NT2/D1 (cell line): Measurements from ENCODE around the gene MAGI3.
"Not testable (repeated sequence)": the region's sequence is repeated elsewhere in the genome, so short reads cannot be mapped to it uniquely, and the experiment has no call there.

Experiments used
- DNase-seq: peaks from one replicate; pipeline ENCODE4 v3.0.0-alpha.2; 2011; ENCODE audit warnings: low read depth, low spot score
- H3K27me3 ChIP-seq: 2 replicates; pipeline ENCODE4 v1.6.0; 2011; ENCODE audit warnings: mild to moderate bottlenecking; ENCODE audit not compliant: insufficient read length, insufficient read depth
- H3K36me3 ChIP-seq: 2 replicates; pipeline ENCODE4 v1.6.1; 2011; ENCODE audit warnings: mild to moderate bottlenecking, low read length, mixed read lengths; ENCODE audit not compliant: insufficient read depth, insufficient read length
- H3K4me1 ChIP-seq: 2 replicates; pipeline ENCODE4 v1.5.1; 2011; ENCODE audit not compliant: insufficient read depth, insufficient read length
- H3K4me3 ChIP-seq: 2 replicates; pipeline ENCODE4 v1.5.1; 2011; ENCODE audit warnings: low read depth; ENCODE audit not compliant: insufficient read length
- H3K9ac ChIP-seq: 2 replicates; pipeline ENCODE4 v1.6.0; 2011; ENCODE audit warnings: low read depth; ENCODE audit not compliant: insufficient read length
- H3K9me3 ChIP-seq: 2 replicates; pipeline ENCODE4 v1.5.1; 2011; ENCODE audit warnings: mild to moderate bottlenecking, low read length; ENCODE audit not compliant: insufficient read depth
- SUZ12 ChIP-seq: IDR thresholded peaks from 2 replicates; pipeline ENCODE4 v1.6.1; 2011; ENCODE audit not compliant: insufficient read length, insufficient read depth; ENCODE audit errors: extremely low read depth
- YY1 ChIP-seq: IDR thresholded peaks from 2 replicates; pipeline ENCODE4 v1.6.1; 2011; ENCODE audit not compliant: insufficient read length, insufficient read depth
- ZNF274 ChIP-seq: IDR thresholded peaks from 2 replicates; pipeline ENCODE4 v1.6.1; 2011; ENCODE audit warnings: mild to moderate bottlenecking, low read depth, low read length

Gene MAGI3

DNA sequence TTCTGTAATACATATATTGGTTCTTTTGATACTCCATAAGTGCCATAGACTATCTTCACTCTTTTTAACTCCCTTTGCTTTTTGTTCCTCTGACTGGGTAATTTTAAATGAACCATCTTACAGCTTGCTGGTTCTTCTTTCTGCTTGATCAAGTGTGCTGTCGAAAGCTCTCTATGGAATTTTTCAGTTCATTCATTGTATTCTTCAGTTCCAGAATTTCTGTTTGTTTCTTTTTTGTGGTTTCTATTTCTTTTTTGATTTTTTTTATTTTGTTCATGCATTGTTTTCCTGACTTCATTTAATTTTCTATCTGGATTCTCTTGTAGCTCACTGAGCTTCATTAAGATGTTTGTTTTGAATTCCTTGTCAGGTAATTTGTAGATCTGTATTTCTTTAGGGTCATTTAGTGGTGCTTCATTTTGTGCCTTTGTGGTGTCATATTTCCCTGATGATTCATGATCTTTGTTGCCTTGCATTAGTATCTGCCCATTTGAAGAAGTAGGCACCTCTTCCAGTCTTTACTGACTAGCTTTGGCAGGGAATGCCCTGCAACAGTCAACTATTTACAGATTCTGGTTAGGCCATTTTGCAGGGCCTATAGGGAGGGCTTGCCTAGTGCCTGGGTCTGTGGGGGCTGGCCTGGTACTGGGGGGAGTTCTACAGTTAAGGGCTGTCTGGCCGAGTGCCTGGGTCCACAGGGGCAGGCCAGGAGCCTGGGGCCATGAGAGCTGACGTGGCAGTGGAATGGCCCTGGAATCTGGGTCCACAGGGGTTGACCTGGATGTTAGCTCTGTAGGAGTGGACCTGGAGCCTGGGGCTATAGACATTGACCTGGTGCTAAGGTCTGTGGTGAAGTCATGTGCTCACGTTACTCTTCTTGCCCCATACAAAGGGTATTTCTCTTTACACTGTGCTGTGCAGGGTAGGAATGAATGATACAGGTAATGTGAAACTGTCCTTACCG lies 89.7 kb downstream of the MAGI3 start:
- no peak overlapping the region for H3K4me3 ChIP-seq

GRCh38 chr1:113485131-113485530 lies 94.8 kb downstream of the MAGI3 start:
- not testable (repeated sequence) for DNase-seq, H3K27me3 ChIP-seq, H3K9ac ChIP-seq, H3K9me3 ChIP-seq, H3K36me3 ChIP-seq, H3K4me3 ChIP-seq, H3K4me1 ChIP-seq

More for the DNA sequence above, 89.7 kb downstream of the MAGI3 start:
- Histone ChIP-seq H3K27me3 (no peaks in the 10 kb centered on the region), H3K36me3 (no peaks in the 10 kb centered on the region), H3K9me3 (peaks cover 22% of the 10 kb centered on the region), H3K9ac (no peak overlapping the region), H3K4me1 (no peaks in the 10 kb centered on the region)
- no peak for DNase-seq
- no peak for TF ChIP-seq SUZ12
- no peak for TF ChIP-seq ZNF274
- TF ChIP-seq YY1: no peak

DNA sequence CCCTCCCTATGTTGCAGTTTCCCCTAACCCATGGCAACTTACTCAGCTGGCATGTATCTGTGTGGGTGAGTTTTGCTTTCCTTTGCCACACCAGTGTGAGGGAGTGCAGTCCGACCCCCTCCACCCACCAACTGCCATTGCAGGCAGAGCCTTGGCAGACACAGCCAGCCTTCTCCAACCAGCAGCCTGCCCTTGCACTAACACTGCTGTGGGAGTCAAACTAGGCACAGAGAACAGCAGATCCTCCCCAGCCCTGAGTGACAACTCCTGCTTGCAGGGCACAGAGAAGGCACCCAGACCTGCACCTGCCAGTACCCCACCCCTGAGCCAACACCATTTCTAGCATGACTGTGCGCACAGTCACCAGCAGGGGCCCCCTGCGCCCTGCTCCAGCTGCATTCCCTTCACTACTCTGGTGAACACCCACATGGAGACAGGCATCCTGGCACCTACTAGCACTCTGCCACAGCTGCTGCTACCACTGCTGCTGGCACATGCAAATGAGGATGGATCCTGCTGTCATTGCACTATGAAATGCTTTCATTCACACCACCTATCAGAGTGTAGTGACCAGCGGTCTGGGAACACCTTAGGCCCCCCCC lies 98.4 kb downstream of the MAGI3 start:
- Histone ChIP-seq H3K9me3 (peaks cover 18% of the 10 kb centered on the region), H3K36me3 (no peaks in the 10 kb centered on the region), H3K4me1 (no peaks in the 10 kb centered on the region), H3K27me3 (no peaks in the 10 kb centered on the region), H3K9ac (no peak overlapping the region), H3K4me3 (no peak overlapping the region)
- no peak for TF ChIP-seq SUZ12
- no peak for TF ChIP-seq YY1
- TF ChIP-seq ZNF274: no peak
- no peak for DNase-seq

DNA sequence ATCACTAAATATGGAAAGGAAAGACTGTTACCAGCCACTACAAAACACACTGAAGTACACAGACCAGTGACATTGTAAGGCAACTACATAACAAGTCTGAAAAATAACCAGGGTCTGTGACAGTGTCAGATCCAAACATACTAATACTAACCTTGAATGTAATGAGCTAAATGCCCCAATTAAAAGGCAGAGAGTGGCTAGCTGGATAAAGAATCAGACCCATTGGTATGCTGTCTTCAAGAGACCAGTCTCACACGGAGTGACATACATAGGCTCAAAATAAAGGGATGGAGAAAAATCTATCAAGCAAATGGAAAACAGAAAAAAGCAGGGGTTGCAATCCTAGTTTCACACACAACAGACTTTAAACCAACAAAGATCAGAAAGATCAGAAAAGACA lies 100.1 kb downstream of the MAGI3 start:
- H3K4me3 ChIP-seq: no peak overlapping the region
- no peak for DNase-seq
- no peaks in the 10 kb centered on the region for H3K27me3 ChIP-seq
- H3K9ac ChIP-seq: no peak overlapping the region
- no peaks in the 10 kb centered on the region for H3K4me1 ChIP-seq
- TF ChIP-seq ZNF274 (no peak), SUZ12 (no peak), YY1 (no peak)
- H3K9me3 ChIP-seq: peaks cover 18% of the 10 kb centered on the region
- H3K36me3 ChIP-seq: no peaks in the 10 kb centered on the region

GRCh38 chr1:113493533-113493932 lies 103.2 kb downstream of the MAGI3 start:
- H3K4me3 ChIP-seq: no peak overlapping the region
- no peak overlapping the region for H3K9ac ChIP-seq
- no peaks in the 10 kb centered on the region for H3K36me3 ChIP-seq
- no peaks in the 10 kb centered on the region for H3K27me3 ChIP-seq
- H3K4me1 ChIP-seq: no peaks in the 10 kb centered on the region
- DNase-seq: no peak
- TF ChIP-seq ZNF274 (no peak), SUZ12 (no peak), YY1 (no peak)
- H3K9me3 ChIP-seq: peaks cover 18% of the 10 kb centered on the region

- no peak overlapping the region for H3K9ac ChIP-seq
- H3K4me3 ChIP-seq: no peak overlapping the region
- H3K27me3 ChIP-seq: no peaks in the 10 kb centered on the region
- H3K4me1 ChIP-seq: no peaks in the 10 kb centered on the region
- peaks cover 2% of the 10 kb centered on the region; the same call in 1 of the 2 replicates for H3K9me3 ChIP-seq
- no peak for TF ChIP-seq ZNF274
- TF ChIP-seq SUZ12: no peak
- no peak for TF ChIP-seq YY1
- DNase-seq: no peak
- no peaks in the 10 kb centered on the region for H3K36me3 ChIP-seq
Measured at GRCh38 chr1:113505357-113505756, 115.0 kb downstream of the MAGI3 start.

GRCh38 chr1:113507552-113508214 lies 117.4 kb downstream of the MAGI3 start:
- no peak overlapping the region for H3K4me3 ChIP-seq
- H3K27me3 ChIP-seq: no peaks in the 10 kb centered on the region
- no peak for DNase-seq
- no peaks in the 10 kb centered on the region for H3K4me1 ChIP-seq
- no peak overlapping the region for H3K9ac ChIP-seq
- H3K36me3 ChIP-seq: no peaks in the 10 kb centered on the region
- peaks cover 21% of the 10 kb centered on the region for H3K9me3 ChIP-seq
- TF ChIP-seq ZNF274 (no peak), YY1 (no peak), SUZ12 (no peak)
